Duodenal mucosa (tissue), 2 donors: Measurements from ENCODE around the gene CDK17.
A peak's percentile ranks its signal among the peaks of the same experiment; 100 is the strongest.
"Not testable (repeated sequence)": the region's sequence is repeated elsewhere in the genome, so short reads cannot be mapped to it uniquely, and the experiment has no call there.

Experiments used
- H3K27ac ChIP-seq: one replicate; pipeline ENCODE4 v1.7.0; 2013; ENCODE audit warnings: low read depth, low read length
- H3K27me3 ChIP-seq, 2 donors: one replicate each; pipeline ENCODE4 v1.7.0; 2013; ENCODE audit warnings: low read length in 2 of 2, control low read depth in 1 of 2; ENCODE audit not compliant: insufficient read depth in 2 of 2, control insufficient read depth in 1 of 2
- H3K36me3 ChIP-seq, 2 donors: one replicate each; pipeline ENCODE4 v1.7.0; 2013; ENCODE audit warnings: low read length in 2 of 2, control low read depth in 1 of 2; ENCODE audit not compliant: insufficient read depth in 2 of 2, control insufficient read depth in 1 of 2
- H3K4me1 ChIP-seq, 2 donors: one replicate each; pipeline ENCODE4 v1.7.0; 2013; ENCODE audit warnings: low read length in 2 of 2, control low read depth in 1 of 2; ENCODE audit not compliant: insufficient read depth in 2 of 2, control insufficient read depth in 1 of 2
- H3K4me3 ChIP-seq, 2 donors: one replicate each; pipeline ENCODE4 v1.7.0; 2013; ENCODE audit warnings: low read length in 2 of 2, low read depth in 1 of 2
- H3K9ac ChIP-seq, 2 donors: one replicate each; pipeline ENCODE4 v1.7.0; 2013; ENCODE audit warnings: low read length in 2 of 2, low read depth in 1 of 2
- H3K9me3 ChIP-seq, 2 donors: one replicate each; pipeline ENCODE4 v1.7.0; 2013; ENCODE audit warnings: low read length in 2 of 2, control low read depth in 1 of 2; ENCODE audit not compliant: control insufficient read depth in 1 of 2

The CDK17 gene

DNA sequence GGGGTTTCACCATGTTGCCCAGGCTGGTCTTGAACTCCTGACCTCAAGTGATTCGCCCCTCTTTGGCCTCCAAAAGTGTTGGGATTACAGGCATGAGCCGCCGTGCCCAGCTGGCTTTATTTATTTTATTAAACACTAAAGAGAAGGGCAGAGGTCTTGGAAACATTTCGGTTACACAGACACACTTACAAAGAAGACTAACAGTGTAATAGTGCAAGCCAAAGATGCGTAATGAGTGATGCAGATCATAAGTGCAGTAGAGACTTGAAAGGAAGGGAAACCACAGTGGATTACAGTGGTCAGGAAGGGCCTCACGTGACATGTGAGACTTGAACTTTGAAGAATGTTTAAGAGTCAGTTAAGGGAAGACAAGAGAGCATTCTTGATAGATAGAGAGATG, 33.9 kb upstream of the CDK17 start:
- no peak overlapping the region for H3K9ac ChIP-seq
- no peaks in the 10 kb centered on the region for H3K9me3 ChIP-seq
- no peak overlapping the region for H3K4me3 ChIP-seq
- H3K36me3 ChIP-seq = no peaks in the 10 kb centered on the region
- no peaks in the 10 kb centered on the region for H3K27me3 ChIP-seq
- no peaks in the 10 kb centered on the region for H3K4me1 ChIP-seq
- no peak overlapping the region for H3K27ac ChIP-seq

DNA sequence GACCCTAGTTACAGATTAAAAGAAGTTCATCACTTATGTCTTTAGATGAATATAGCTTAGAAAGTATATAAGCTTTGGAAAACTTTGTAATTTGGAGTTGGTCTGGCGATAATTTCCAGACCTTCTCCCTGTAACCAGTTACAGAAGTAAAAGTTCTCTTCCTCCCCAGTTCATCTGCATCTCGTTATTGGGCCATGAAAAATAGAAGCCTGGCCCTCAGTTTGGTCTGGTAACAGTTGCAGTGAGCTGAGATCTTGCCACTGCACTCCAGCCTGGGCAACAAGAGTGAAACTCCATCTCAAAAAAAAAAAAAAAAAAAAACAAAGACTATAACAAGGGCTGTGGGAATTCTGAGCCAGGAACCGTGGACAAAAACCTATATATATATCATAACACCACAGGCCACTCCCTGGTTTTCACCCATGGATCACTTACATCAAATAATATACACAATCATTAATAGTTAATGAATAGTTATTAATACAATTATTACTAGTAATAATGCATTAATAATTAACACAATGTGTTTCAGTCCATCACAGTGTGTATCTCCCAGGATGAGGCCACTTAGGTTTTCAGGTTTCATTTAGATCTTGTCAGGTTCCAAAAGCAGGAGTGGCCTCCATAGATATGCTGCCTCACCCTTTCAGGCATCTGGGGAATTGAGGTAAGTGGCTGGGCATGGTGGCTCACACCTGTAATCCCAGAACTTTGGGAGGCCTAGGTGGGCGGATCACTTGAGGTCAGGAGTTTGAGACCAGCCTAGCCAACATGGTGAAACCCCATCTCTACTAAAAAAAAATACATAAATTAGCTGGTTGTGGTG, 32.5 kb upstream of the CDK17 start:
- H3K4me1 ChIP-seq, H3K4me3 ChIP-seq, H3K9ac ChIP-seq, H3K27ac ChIP-seq, H3K27me3 ChIP-seq, H3K9me3 ChIP-seq, H3K36me3 ChIP-seq: not testable (repeated sequence)

DNA sequence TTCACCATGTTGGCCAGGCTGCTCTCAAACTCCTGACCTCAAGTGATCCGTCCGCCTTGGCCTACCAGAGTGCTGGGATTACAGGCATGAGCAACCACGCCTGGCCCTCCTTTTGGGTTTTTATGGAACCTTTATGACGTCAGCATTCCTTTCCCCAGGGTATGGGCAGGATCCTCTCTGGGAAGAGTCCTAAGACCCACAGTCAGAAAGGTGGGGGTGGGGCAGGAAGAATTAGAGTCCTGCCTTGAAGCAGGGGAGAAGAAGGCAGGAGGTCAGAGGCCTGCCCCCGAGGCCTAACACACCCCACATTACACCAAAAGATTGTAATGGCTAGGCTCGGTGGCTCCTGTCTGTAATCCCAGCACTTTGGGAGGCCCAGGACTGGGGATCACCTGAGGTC, 30.8 kb upstream of the CDK17 start:
- Histone ChIP-seq H3K4me3 (no peak overlapping the region), H3K27ac (no peak overlapping the region), H3K27me3 (no peaks in the 10 kb centered on the region), H3K4me1 (no peaks in the 10 kb centered on the region), H3K9ac (no peak overlapping the region), H3K9me3 (no peaks in the 10 kb centered on the region), H3K36me3 (no peaks in the 10 kb centered on the region)

DNA sequence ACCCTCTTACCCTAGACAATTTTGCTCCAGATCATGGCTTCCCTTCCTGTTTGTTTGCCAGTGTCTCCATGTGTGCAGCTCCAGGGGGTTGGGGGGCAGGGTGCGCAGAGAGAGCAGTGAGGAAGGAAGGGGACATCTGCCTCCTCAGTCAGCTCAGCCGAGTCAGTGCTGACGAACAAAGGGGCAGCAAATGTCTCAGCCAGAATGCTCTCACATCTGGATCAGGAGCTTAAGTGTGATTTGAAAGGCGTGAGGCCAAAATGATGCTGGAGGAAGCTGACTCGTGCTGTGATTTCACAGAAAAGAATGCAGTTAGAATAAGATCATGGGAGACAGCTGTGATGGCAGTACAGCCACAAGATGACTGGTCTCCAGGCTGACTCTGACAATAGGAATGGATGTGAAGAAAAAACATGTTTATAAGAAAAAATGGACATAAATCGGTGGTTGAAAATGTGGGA, 27.1 kb upstream of the CDK17 start:
- Histone ChIP-seq H3K4me1 (no peaks in the 10 kb centered on the region), H3K4me3 (no peak overlapping the region), H3K9me3 (no peaks in the 10 kb centered on the region), H3K36me3 (no peaks in the 10 kb centered on the region), H3K27me3 (no peaks in the 10 kb centered on the region), H3K27ac (peak overlapping the region; percentile 58), H3K9ac (no peak overlapping the region)

DNA sequence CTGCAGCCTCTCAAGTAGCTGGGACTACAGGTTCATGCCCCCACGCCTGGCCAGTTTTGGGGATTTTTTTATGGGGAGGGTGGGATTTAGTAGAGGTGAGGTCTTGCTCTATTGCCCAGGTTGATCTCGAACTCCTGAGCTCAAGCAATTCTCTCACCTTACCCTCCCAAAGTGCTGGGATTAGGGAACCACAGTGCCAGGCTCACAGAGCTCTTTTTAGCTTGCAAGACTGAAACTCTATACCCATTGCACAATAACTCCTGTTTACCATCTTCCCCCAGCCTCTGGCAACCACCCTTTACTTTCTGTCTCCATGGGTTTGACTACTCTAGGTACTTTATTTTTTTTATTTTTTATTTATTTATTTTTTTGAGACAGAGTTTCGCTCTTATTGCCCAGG, 25.7 kb upstream of the CDK17 start:
- H3K9ac ChIP-seq = no peak overlapping the region
- H3K27me3 ChIP-seq = no peaks in the 10 kb centered on the region
- H3K36me3 ChIP-seq = no peaks in the 10 kb centered on the region
- H3K9me3 ChIP-seq = no peaks in the 10 kb centered on the region
- no peaks in the 10 kb centered on the region for H3K4me1 ChIP-seq
- H3K4me3 ChIP-seq = no peak overlapping the region
- no peak overlapping the region for H3K27ac ChIP-seq

DNA sequence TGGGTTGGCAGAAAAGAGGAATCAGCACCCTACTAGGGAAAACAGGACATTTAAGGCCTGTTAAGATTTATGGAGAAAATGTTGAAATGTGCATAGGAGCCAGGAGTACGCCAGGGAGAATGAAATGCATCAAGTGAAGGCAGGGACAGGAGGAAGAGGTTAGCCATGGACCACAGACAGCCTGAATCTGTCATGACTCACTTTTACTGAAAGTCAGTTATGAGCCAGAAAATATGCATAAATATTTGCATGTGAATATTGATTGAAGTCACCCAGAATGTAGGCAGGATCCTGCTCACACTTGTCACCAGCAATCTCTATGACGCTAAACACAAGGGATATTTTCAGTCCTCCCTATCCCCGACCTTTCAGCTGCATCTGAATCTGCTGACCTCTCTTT, 25.1 kb upstream of the CDK17 start:
- Histone ChIP-seq H3K4me3 (no peak overlapping the region), H3K4me1 (no peaks in the 10 kb centered on the region), H3K27ac (no peak overlapping the region), H3K9ac (no peak overlapping the region), H3K27me3 (no peaks in the 10 kb centered on the region), H3K36me3 (no peaks in the 10 kb centered on the region), H3K9me3 (no peaks in the 10 kb centered on the region)

DNA sequence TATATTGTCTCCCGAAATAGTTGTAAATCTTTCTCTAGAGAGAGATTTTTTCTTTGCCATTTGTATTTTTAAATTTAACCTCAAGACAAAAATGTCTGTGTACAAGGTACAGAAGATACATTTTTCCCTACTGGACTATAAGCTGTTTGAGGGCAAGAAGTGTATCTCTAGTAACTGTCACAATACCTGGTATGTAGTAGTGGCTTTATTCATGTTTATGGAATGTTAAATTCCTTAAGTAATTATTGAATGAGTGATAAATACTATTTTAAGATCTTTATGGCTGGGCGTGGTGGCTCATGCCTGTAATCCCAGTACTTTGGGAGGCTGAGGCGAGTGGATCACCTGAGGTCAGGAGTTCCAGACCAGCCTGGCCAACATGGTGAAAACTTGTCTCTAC, 24.4 kb upstream of the CDK17 start:
- Histone ChIP-seq H3K36me3 (no peaks in the 10 kb centered on the region), H3K9ac (no peak overlapping the region), H3K9me3 (no peaks in the 10 kb centered on the region), H3K4me3 (no peak overlapping the region), H3K4me1 (no peaks in the 10 kb centered on the region), H3K27me3 (no peaks in the 10 kb centered on the region), H3K27ac (no peak overlapping the region)

DNA sequence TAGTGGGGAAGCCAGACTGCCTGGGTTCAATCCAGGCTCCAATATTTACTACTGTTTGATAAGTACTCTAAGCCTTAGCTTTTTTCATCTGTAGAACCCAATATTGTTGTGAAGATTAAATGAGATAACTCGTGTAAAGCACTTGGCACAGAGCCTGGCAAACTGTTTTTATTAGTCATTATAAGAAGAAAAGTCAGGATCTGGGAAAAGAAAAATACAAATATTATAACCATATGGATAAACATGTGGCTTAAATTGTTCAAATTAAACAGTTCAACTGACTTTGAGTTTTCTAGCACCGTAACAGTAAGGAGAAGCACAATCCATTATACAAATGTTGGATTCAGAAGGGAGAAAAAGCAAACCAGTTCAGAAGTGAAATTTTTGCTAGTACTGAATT, 22.0 kb upstream of the CDK17 start:
- Histone ChIP-seq H3K36me3 (no peaks in the 10 kb centered on the region), H3K9ac (no peak overlapping the region), H3K27ac (no peak overlapping the region), H3K4me3 (no peak overlapping the region), H3K9me3 (no peaks in the 10 kb centered on the region), H3K27me3 (no peaks in the 10 kb centered on the region), H3K4me1 (no peaks in the 10 kb centered on the region)

DNA sequence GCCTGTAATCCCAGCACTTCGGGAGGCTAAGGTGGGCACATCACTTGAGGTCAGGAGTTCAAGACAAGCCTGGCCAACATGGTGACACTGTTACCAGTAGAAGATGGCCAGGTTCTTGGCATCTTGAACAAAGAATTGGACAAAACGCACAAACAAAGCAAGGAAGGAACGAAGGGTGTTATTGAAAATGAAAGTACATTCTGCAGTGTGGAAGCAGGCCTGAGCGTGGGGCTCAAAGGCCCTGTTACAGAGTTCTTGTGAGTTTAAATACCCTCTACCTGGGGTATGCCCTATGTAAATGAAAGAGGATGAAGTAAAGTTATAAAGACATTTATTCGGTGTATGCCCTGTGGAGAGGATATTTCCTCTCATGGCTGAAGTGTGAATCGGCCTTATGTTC, 20.8 kb upstream of the CDK17 start:
- no peak overlapping the region for H3K9ac ChIP-seq
- H3K27me3 ChIP-seq = no peaks in the 10 kb centered on the region
- H3K9me3 ChIP-seq = no peaks in the 10 kb centered on the region
- no peaks in the 10 kb centered on the region for H3K36me3 ChIP-seq
- peak overlapping the region in 1 of 2 donors; percentile 9 for H3K4me3 ChIP-seq
- H3K4me1 ChIP-seq = no peaks in the 10 kb centered on the region
- peak overlapping the region; percentile 28 for H3K27ac ChIP-seq

DNA sequence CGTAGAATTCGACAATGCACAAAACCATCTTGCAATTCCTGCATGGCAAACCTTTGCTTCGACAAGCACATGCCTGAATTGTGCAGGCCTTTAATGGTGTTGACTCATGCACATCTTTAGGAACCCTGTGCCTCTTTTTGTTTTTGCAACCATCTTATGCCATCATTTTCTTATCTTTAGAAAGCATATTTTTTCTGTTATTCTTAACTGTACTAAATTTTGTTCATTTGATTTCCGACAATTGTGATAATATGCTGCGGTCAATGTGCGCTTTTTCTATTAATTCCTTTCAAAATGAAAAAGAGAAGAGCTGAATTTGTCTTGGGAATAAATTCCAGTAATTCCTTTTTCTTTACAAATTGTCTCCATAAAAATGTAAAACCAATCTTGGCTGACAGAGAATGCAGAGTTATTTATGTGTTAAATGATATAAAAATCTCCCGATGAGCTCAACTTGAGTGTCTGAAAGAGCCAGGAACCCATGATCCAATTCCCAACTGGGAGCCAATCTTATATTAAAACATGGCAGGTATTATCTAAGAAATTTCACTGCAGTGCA, 20.1 kb upstream of the CDK17 start:
- Histone ChIP-seq H3K27me3 (no peaks in the 10 kb centered on the region), H3K4me3 (no peak overlapping the region), H3K27ac (no peak overlapping the region), H3K9me3 (no peaks in the 10 kb centered on the region), H3K36me3 (no peaks in the 10 kb centered on the region), H3K9ac (no peak overlapping the region), H3K4me1 (no peaks in the 10 kb centered on the region)
